WI38 (cell line): ENCODE data around the gene LDHD.

Experiments
- H3K4me3 ChIP-seq: 2 replicates; pipeline ENCODE4 v1.5.1; 2011; ENCODE audit warnings: low read depth, mild to moderate bottlenecking, control low read depth, low read length
- TF ChIP-seq, protein P1 (sequence below): IDR thresholded peaks from 2 replicates; pipeline ENCODE4 v1.5.1; 2012; ENCODE audit warnings: low read depth, mild to moderate bottlenecking, control low read depth, low read length

LDHD gene

DNA sequence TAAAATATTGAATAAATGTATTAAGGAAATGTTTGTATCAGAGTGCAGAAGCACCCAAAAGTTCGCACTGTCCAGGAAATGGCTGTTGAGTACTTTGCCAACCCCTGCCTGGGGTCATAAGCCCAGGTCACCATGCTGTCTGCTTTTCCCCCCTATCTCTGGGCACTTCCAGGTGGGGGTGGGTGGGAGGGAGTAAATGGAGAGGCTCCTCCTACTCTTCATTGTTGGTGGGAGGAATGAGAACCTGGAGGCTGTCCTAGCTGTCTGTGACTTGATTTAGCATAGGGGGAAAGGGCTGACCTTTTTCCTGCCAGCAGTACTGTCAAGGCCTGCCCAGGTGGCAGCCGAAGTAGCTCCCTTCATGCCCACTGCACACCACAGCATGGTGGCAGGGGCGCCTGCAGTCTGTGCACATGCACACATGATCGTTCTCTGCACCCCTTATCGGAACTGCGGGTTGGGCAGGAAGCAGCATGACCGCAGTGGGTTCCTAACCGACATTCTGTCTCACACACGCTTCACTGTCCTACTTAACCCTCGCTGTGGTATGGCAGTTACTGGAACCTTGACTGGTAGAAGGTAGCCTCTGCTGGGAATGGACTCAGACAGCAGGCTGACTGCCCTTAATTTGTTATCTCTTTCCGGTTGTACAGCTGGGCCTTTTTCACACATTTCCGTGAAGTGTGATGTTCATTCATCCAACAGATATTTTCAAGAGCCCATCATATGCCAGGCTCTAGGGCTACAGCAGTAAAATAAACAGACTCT lies 41.5 kb downstream of the LDHD start:
- TF ChIP-seq, protein P1, sequence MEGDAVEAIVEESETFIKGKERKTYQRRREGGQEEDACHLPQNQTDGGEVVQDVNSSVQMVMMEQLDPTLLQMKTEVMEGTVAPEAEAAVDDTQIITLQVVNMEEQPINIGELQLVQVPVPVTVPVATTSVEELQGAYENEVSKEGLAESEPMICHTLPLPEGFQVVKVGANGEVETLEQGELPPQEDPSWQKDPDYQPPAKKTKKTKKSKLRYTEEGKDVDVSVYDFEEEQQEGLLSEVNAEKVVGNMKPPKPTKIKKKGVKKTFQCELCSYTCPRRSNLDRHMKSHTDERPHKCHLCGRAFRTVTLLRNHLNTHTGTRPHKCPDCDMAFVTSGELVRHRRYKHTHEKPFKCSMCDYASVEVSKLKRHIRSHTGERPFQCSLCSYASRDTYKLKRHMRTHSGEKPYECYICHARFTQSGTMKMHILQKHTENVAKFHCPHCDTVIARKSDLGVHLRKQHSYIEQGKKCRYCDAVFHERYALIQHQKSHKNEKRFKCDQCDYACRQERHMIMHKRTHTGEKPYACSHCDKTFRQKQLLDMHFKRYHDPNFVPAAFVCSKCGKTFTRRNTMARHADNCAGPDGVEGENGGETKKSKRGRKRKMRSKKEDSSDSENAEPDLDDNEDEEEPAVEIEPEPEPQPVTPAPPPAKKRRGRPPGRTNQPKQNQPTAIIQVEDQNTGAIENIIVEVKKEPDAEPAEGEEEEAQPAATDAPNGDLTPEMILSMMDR: no peak
- no peak overlapping the region for H3K4me3 ChIP-seq

DNA sequence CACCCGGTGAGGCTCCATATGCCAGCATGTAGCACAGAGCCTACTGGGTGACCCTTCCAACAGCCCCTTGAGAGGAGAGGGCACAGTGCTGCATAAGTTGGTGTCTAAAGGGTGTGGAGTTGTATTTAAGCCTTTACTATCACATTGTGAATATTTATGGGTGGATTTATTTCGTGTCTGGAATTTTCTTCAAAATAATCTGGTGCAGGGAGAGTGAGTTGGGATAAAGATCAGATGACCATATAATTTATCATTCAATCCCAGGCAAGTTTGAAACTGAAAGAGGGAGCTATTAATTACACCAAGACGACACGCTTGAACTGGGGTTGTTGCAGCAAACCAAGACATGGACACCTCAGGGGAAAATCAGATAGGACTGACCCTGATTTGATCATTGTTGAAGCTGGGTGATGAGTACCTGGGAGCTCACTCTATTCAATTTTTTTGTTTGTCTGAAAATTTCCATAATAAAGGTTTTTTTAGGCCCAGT lies 42.2 kb downstream of the LDHD start:
- TF ChIP-seq, protein P1: no peak
- H3K4me3 ChIP-seq: no peak overlapping the region

- TF ChIP-seq, protein P1: no peak
- H3K4me3 ChIP-seq: no peak overlapping the region
Measured at GRCh38 chr16:75073545-75074303, 42.9 kb downstream of the LDHD start.

DNA sequence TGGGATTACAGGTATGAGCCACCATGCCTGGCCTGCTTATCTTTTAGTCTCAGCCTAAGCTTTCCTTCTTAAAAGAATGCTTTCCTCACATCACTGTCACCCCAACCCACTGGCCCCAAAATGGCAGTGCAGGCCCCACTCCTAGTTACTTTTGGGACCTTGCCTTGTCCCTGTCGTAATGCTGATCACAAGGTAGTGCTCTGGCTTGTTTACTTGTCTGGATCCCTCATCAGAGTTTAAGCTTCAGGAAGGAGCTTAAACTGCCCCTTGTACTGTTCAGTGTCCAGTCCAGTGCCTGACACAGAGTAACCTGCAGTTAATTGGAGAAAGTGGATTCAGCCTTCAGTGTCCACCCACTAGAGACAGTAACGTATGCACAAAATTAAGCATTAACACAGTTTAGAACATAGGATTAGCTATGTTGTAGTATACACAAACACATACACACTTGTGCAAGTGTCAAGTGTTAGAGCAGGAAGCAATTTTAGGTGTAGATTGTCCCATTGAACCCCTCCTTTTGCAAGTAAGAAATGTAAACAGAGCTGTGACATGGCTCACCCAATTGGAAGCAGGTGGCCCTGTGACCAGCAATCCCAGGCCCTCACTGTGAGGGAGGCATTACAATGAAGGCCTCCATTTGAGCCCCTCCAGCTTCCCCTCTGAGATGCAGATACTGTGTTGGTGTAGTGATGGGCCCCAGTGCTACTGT lies 44.2 kb downstream of the LDHD start:
- TF ChIP-seq, protein P1: no peak
- H3K4me3 ChIP-seq: no peak overlapping the region

GRCh38 chr16:75071621-75072020 lies 45.0 kb downstream of the LDHD start:
- H3K4me3 ChIP-seq: no peak overlapping the region
- TF ChIP-seq, protein P1: no peak

DNA sequence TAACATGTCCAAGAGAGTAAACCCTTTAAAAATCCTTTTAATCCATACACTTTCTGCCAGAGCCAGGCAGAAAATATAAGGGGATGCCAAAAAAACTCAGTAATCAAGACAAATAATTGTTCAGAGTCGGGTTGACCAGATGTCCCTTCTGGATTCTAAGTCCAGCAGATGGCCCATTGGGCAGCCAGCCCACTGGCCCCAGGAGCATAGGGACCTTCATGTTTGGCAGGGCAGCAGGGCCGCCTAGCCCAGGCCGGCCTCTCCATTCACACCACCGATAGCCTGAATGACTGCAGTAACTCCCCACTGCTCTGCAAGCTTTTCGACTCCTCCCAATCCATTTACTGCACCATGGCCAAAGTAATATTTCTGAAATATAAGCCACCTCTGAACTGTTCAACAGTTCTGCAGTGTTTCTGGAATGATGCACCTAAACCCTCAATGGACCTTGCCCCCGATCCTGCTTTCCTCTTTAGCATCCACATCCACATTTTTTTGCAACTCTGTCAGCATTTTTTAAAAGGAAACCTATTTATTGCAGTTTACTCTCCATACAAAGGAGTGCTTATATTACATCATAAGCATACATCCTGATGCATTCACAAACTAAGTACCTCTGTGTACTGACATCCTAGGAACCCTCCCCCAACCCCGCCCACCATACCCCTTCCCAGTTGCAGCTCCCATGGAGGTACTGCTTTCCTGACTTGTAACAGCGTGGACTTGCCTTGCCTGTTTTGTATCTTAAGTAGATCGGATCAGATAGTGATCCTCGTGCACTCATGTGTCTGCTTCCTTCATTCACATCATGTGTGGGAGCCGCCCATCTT lies 46.4 kb downstream of the LDHD start:
- TF ChIP-seq, protein P1: no peak
- no peak overlapping the region for H3K4me3 ChIP-seq
